Testis (tissue), 5 donors: ENCODE results near the gene SPEF2. TPM values are rescaled to one million over a fixed set of nuclear protein-coding genes. Genes with fewer than 3 reads are reported as not detected.

ENCODE experiments used
- DNase-seq: peaks from one replicate; pipeline ENCODE4 v3.0.0-alpha.2; 2019
- H3K27ac ChIP-seq, 2 donors: fragments of 200-600 bp; sonication (generic); one replicate each; pipeline ENCODE4 v1.5.1; 2019
- H3K27me3 ChIP-seq: fragments of 200-600 bp; sonication (generic); one replicate; pipeline ENCODE4 v1.5.1; 2019
- H3K36me3 ChIP-seq: fragments of 200-600 bp; sonication (generic); one replicate; pipeline ENCODE4 v1.5.1; 2017; ENCODE audit warnings: low read depth; ENCODE audit errors: missing control alignments
- H3K4me1 ChIP-seq: fragments of 200-600 bp; sonication (generic); one replicate; pipeline ENCODE4 v1.5.1; 2019
- H3K4me3 ChIP-seq, 2 donors: fragments of 200-600 bp; sonication (generic); one replicate each; pipeline ENCODE4 v1.5.1; 2017 to 2019
- H3K9me3 ChIP-seq: fragments of 200-600 bp; sonication (generic); one replicate; pipeline ENCODE4 v1.5.1; 2017
- POLR2A ChIP-seq: fragments of 450-650 bp; IDR thresholded peaks from one replicate; pipeline ENCODE4 v1.6.1; 2017; ENCODE audit warnings: antibody characterized with exemption, mild to moderate bottlenecking, moderate library complexity
- WGBS, 2 donors: methylation state at CpG; one replicate each; pipeline ENCODE4 v1.1.5; 2018; 5-methylcytosine and 5-hydroxymethylcytosine counted together
- intact Hi-C: fragments of 100-400 bp; cut with DNase I; formaldehyde crosslinking; loops from one replicate; pipeline ENCODE4 v1.15.1; 2023; ENCODE audit warnings: low total_unique reads
- long read RNA-seq, 2 donors: transcript quantifications; one replicate each; lab custom pipeline, GENCODE V29; 2026
- polyA plus RNA-seq: library from polyadenylated mRNA; stranded (reverse); fragments of 350-450 nt; fragmentation: Illumina TruSeq; extraction: RNeasy Lipid Tissue Mini Kit (QIAGEN cat#74804); gene quantifications from one replicate; pipeline ENCODE4 v1.2.3, GENCODE V29; 2014; ENCODE audit warnings: low read depth, low replicate concordance; ENCODE audit not compliant: insufficient read depth
- total RNA-seq, 2 donors: library from RNA; depleted of rRNA; stranded (reverse); fragments of >200 nt; gene quantifications; one replicate each; pipeline ENCODE4 v1.2.3, GENCODE V29; 2016
- TF ChIP-seq, protein P1 (sequence below), 3 experiments: fragments of 450-650 bp in 2 of 3; fragments of 200-600 bp in 1 of 3; sonication (generic) in 1 of 3; IDR thresholded peaks; one replicate each; pipeline ENCODE4 v1.5.1; 2016 to 2019; ENCODE audit warnings: antibody characterized with exemption in 3 of 3, mild to moderate bottlenecking in 2 of 3, moderate library complexity in 1 of 3

Gene SPEF2, protein sequence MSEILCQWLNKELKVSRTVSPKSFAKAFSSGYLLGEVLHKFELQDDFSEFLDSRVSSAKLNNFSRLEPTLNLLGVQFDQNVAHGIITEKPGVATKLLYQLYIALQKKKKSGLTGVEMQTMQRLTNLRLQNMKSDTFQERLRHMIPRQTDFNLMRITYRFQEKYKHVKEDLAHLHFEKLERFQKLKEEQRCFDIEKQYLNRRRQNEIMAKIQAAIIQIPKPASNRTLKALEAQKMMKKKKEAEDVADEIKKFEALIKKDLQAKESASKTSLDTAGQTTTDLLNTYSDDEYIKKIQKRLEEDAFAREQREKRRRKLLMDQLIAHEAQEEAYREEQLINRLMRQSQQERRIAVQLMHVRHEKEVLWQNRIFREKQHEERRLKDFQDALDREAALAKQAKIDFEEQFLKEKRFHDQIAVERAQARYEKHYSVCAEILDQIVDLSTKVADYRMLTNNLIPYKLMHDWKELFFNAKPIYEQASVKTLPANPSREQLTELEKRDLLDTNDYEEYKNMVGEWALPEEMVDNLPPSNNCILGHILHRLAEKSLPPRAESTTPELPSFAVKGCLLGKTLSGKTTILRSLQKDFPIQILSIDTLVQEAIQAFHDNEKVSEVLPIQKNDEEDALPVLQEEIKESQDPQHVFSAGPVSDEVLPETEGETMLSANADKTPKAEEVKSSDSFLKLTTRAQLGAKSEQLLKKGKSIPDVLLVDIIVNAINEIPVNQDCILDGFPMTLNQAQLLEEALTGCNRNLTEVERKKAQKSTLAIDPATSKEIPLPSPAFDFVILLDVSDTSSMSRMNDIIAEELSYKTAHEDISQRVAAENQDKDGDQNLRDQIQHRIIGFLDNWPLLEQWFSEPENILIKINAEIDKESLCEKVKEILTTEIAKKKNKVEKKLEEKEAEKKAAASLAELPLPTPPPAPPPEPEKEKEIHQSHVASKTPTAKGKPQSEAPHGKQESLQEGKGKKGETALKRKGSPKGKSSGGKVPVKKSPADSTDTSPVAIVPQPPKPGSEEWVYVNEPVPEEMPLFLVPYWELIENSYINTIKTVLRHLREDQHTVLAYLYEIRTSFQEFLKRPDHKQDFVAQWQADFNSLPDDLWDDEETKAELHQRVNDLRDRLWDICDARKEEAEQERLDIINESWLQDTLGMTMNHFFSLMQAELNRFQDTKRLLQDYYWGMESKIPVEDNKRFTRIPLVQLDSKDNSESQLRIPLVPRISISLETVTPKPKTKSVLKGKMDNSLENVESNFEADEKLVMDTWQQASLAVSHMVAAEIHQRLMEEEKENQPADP (N-terminal part only)
- 10 to 100 TPM; 17.8 to 22.7 TPM for total RNA-seq
- polyA plus RNA-seq, result 15.9 TPM
- long read RNA-seq, donor 1, result 0 reads
- long read RNA-seq, donor 2, partial matches to known transcripts, result 0 of 1 reads
- long read RNA-seq, donor 2, other reads (novel, unspliced or antisense), result 0 of 1 reads

DNA sequence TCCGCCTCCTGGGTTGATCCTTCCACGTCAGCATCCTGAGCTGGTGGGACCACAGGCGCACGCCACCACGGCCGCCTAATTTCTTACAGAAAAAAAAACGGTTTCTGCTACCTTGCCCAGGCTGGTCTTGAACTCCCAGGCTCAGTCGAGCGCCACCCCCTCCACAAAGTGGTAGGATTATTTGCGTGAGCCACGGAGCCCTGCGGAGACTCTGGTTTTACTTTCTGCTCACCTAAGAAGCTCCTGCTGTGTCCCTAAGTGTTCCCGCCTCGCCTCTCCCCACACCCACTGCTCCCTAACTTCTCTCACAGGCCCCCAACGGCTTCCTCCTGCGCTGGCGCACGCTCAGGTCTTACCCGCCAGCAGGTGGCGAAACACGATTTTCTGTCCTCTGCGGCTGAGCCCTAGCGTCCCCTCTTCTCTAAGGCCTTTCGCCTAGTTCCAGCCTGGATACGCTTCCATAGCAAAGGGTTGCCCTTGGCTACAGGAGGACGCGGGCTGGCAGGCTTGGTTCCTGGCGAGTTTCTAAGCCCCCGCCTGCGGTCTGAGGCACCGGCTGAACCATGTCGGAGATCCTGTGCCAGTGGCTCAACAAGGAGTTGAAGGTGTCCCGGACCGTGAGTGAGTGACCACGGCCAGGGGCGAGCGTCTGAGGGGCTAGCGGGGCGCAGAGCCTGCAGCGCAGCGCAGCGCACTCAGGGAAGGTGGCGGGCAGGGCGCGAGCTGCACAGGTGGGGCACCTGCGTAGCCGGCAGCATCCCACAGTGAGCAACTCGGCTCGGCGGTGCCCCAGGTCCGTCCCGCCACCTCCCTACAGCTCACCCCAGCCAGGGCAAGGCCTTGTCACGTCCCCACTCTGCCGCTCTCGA lies at the start of gene SPEF2:
TSS of gene SPEF2 (plus strand) at position 429 of the 869 bp plus-strand sequence. CDS start at position 564, 135 bp downstream.
- H3K36me3 ChIP-seq, result no peaks in the 10 kb centered on the region
- no peaks in the 10 kb centered on the region for H3K4me1 ChIP-seq
- H3K4me3 ChIP-seq, result peak within 1 kb of the TSS; percentile 59 to 90
- intact Hi-C loops, result loop anchor here (10.0 kb wide), 1 partner anchor 307 kb away; no protein-coding TSS in a partner anchor
- H3K27me3 ChIP-seq, result no peaks in the 10 kb centered on the region
- peak within 1 kb of the TSS in 1 of 2 donors; percentile 39 for H3K27ac ChIP-seq
- TF ChIP-seq, protein P1, sequence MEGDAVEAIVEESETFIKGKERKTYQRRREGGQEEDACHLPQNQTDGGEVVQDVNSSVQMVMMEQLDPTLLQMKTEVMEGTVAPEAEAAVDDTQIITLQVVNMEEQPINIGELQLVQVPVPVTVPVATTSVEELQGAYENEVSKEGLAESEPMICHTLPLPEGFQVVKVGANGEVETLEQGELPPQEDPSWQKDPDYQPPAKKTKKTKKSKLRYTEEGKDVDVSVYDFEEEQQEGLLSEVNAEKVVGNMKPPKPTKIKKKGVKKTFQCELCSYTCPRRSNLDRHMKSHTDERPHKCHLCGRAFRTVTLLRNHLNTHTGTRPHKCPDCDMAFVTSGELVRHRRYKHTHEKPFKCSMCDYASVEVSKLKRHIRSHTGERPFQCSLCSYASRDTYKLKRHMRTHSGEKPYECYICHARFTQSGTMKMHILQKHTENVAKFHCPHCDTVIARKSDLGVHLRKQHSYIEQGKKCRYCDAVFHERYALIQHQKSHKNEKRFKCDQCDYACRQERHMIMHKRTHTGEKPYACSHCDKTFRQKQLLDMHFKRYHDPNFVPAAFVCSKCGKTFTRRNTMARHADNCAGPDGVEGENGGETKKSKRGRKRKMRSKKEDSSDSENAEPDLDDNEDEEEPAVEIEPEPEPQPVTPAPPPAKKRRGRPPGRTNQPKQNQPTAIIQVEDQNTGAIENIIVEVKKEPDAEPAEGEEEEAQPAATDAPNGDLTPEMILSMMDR (IDR thresholded peaks at IDR 0.05), result peak; percentile 63 to 71 (median 64)
- TF ChIP-seq POLR2A, result no peak
- DNase-seq, result peak; percentile 92
- 2% methylated on average over 45 to 55 of the region's 55 CpGs for WGBS, 2 donors
- H3K9me3 ChIP-seq, result no peaks in the 10 kb centered on the region

DNA sequence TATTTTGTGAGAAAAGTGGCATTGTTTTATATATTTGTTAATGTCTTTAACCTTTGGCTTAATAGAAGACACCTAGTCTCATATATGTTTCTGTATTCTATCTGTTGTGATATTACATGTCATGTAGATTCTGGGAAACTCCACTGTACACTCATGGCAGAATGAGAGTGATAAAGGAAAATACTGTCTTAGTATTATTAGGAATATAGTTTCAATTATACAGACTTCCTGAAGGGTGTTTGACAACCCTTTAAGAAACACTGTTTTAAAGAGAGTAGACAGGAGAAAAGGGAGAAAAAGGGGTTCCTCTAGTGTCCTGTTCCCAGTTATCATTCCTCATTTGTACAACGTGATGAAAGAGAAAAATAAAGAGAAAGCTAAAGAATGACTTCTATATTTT lies 42.1 kb upstream of the SPEF2 start:
- Histone ChIP-seq H3K9me3 (no peaks in the 10 kb centered on the region), H3K27me3 (no peaks in the 10 kb centered on the region), H3K27ac (no peak overlapping the region), H3K4me3 (no peak overlapping the region), H3K36me3 (no peaks in the 10 kb centered on the region), H3K4me1 (no peaks in the 10 kb centered on the region)
- 49 to 50% methylated on average over 1 of the region's 1 CpG for WGBS, 2 donors
- TF ChIP-seq, protein P1 (IDR thresholded peaks at IDR 0.05), result no peak
- no peak for TF ChIP-seq POLR2A
- DNase-seq, result no peak
- intact Hi-C loops, result no loop called here

DNA sequence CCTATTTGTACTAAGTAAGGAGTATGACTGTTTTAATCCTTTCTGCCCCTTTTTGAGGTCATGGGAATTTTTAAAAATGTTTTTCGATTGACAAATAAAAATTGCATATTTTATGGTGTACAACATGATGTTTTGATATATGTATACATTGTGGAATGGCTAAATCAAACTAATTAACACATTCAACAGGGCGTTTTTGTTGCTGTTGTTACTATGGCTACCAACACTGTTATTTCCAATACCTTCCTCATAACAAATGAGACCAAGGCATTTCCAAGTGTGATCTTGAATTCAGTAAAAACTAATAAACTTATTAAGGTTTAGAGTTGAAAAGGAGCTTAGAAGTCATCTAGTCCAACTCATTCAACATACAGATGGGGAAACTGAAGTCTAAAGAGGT lies 30.2 kb upstream of the SPEF2 start:
- no peak overlapping the region for H3K4me3 ChIP-seq
- H3K9me3 ChIP-seq, result no peaks in the 10 kb centered on the region
- 68 to 72% methylated on average over 2 of the region's 2 CpGs for WGBS, 2 donors
- TF ChIP-seq, protein P1 (IDR thresholded peaks at IDR 0.05), result no peak
- no peak for TF ChIP-seq POLR2A
- H3K27me3 ChIP-seq, result no peaks in the 10 kb centered on the region
- intact Hi-C loops, result no loop called here
- DNase-seq, result no peak
- no peaks in the 10 kb centered on the region for H3K36me3 ChIP-seq
- H3K4me1 ChIP-seq, result no peaks in the 10 kb centered on the region
- H3K27ac ChIP-seq, result no peak overlapping the region

DNA sequence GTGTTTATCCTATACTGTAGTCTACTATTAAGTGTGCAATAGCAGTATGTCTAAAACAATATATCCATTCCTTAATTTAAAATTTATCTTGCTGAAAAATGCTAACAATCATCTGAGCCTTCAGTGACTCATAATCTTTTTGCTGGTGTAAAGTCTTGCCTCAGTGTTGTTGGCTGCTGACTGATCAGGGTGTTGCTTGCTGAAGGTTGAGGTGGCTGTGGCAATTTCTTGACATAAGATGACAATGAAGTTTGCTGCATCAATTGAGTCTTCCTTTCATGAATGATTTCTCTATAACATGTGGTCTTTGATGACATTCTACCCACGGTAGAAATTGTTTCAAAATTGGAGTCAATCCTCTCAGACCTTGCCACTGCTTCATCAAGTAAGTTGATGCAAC lies 24.3 kb upstream of the SPEF2 start:
- no peaks in the 10 kb centered on the region for H3K9me3 ChIP-seq
- intact Hi-C loops, result no loop called here
- no peak for DNase-seq
- no peaks in the 10 kb centered on the region for H3K27me3 ChIP-seq
- no peaks in the 10 kb centered on the region for H3K4me1 ChIP-seq
- H3K4me3 ChIP-seq, result no peak overlapping the region
- no peaks in the 10 kb centered on the region for H3K36me3 ChIP-seq
- H3K27ac ChIP-seq, result no peak overlapping the region
- TF ChIP-seq, protein P1 (IDR thresholded peaks at IDR 0.05), result no peak
- TF ChIP-seq POLR2A, result no peak
- 73 to 79% methylated on average over 1 of the region's 1 CpG for WGBS, 2 donors
